Epithelial cell of proximal tubule (primary cell): ENCODE results near the gene KLHL36. TPM values are rescaled to one million over a fixed set of nuclear protein-coding genes. Genes with fewer than 3 reads are reported as not detected.
A peak's percentile ranks its signal among the peaks of the same experiment; 100 is the strongest.
"Not testable (repeated sequence)": the region's sequence is repeated elsewhere in the genome, so short reads cannot be mapped to it uniquely, and the experiment has no call there.

Experiments
- DNase-seq: peaks from one replicate; pipeline ENCODE4 v3.0.0-alpha.2; 2011; ENCODE audit warnings: low read depth
- H3K4me3 ChIP-seq: 2 replicates; pipeline ENCODE4 v1.5.1; 2011; ENCODE audit warnings: low read depth, mild to moderate bottlenecking, low read length
- total RNA-seq: library from RNA; depleted of rRNA; stranded (reverse); fragments of >200 nt; gene quantifications from 2 replicates; pipeline ENCODE4 v1.2.3, GENCODE V29; 2015
- TF ChIP-seq, protein P1 (sequence below): conservative IDR thresholded peaks from 2 replicates; pipeline ENCODE4 v1.5.1; 2012; ENCODE audit warnings: low read depth, mild to moderate bottlenecking, low read length

The KLHL36 gene
- total RNA-seq, 1 donor from 2014 or later, result 65.7 TPM

- no peak for DNase-seq
- TF ChIP-seq, protein P1, sequence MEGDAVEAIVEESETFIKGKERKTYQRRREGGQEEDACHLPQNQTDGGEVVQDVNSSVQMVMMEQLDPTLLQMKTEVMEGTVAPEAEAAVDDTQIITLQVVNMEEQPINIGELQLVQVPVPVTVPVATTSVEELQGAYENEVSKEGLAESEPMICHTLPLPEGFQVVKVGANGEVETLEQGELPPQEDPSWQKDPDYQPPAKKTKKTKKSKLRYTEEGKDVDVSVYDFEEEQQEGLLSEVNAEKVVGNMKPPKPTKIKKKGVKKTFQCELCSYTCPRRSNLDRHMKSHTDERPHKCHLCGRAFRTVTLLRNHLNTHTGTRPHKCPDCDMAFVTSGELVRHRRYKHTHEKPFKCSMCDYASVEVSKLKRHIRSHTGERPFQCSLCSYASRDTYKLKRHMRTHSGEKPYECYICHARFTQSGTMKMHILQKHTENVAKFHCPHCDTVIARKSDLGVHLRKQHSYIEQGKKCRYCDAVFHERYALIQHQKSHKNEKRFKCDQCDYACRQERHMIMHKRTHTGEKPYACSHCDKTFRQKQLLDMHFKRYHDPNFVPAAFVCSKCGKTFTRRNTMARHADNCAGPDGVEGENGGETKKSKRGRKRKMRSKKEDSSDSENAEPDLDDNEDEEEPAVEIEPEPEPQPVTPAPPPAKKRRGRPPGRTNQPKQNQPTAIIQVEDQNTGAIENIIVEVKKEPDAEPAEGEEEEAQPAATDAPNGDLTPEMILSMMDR, result no peak
- peak overlapping the region; percentile 89 for H3K4me3 ChIP-seq
Measured at GRCh38 chr16:84616515-84616914, 31.8 kb upstream of the KLHL36 start.

- TF ChIP-seq, protein P1, result no peak
- peak overlapping the region; percentile 89 for H3K4me3 ChIP-seq
- DNase-seq, result no peak
Measured at GRCh38 chr16:84617041-84617790, 31.1 kb upstream of the KLHL36 start.

GRCh38 chr16:84617791-84618580 lies 30.3 kb upstream of the KLHL36 start, which contains the start of gene COTL1:
Gene COTL1, minus strand, starts transcription at chr16:84618078. Its CDS starts 164 bp downstream, at chr16:84617914.
- H3K4me3 ChIP-seq, result peak within 1 kb of the TSS; percentile 89
- TF ChIP-seq, protein P1, result no peak
- DNase-seq, result peak; percentile 72

- peak overlapping the region; percentile 36 for H3K4me3 ChIP-seq
- TF ChIP-seq, protein P1, result no peak
- DNase-seq, result peak; percentile 97
Measured at GRCh38 chr16:84618581-84619460, 29.5 kb upstream of the KLHL36 start.

- H3K4me3 ChIP-seq, DNase-seq: not testable (repeated sequence)
Measured at GRCh38 chr16:84620913-84621312, 27.4 kb upstream of the KLHL36 start.

- H3K4me3 ChIP-seq, result no peak overlapping the region
- TF ChIP-seq, protein P1, result no peak
- DNase-seq, result no peak
Measured at GRCh38 chr16:84625556-84625955, 22.8 kb upstream of the KLHL36 start.
